Stimulated activated naive CD8-positive, alpha-beta T cell treated with anti-CD3 and anti-CD28 coated beads, Interleukin-15, Interleukin-2, amounts not matched to agents 100 ng/mL and 50 ng/mL, for 24 hours (primary cell): ENCODE data around the gene TENT5A.

Experiments
- H3K27ac Mint-ChIP-seq: one replicate; pipeline ENCODE4 v1.8.0; 2021; ENCODE audit warnings: mild to moderate bottlenecking, mixed read lengths
- H3K27me3 Mint-ChIP-seq: one replicate; pipeline ENCODE4 v1.8.0; 2021; ENCODE audit warnings: mixed read lengths
- H3K36me3 Mint-ChIP-seq: one replicate; pipeline ENCODE4 v1.8.0; 2021; ENCODE audit warnings: low read depth, mixed read lengths
- H3K4me1 Mint-ChIP-seq: one replicate; pipeline ENCODE4 v1.8.0; 2021; ENCODE audit warnings: low read depth, mixed read lengths
- H3K4me3 Mint-ChIP-seq: one replicate; pipeline ENCODE4 v1.8.0; 2021; ENCODE audit warnings: mild to moderate bottlenecking, mixed read lengths
- H3K9me3 Mint-ChIP-seq: one replicate; pipeline ENCODE4 v1.8.0; 2021; ENCODE audit warnings: mixed read lengths

The TENT5A gene

GRCh38 chr6:81722506-81723223 lies 29.8 kb downstream of the TENT5A start:
- Mint-ChIP-seq H3K27ac (no peak overlapping the region), H3K9me3 (no peaks in the 10 kb centered on the region), H3K27me3 (no peaks in the 10 kb centered on the region), H3K4me3 (no peak overlapping the region), H3K4me1 (peaks cover 4% of the 10 kb centered on the region), H3K36me3 (no peaks in the 10 kb centered on the region)

DNA sequence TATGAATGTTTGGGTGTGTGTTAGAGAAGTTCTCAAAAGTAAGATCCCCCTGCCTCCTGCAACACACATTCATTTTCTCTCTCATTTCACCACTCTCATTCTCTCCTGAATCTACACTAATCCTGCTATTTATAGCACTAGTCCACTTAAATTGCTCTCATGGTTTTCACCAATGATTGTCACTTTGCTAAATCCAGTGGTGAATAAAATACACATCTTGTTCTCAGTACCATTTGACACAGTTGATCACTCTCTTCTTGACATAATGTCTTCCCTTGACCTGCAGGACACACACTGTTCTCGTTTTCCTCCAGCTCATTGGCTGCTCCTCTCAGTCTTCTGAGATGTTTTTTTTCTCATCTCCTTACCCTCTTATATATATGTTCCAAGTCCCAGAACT lies 32.1 kb downstream of the TENT5A start:
- H3K36me3 Mint-ChIP-seq: no peaks in the 10 kb centered on the region
- peaks cover 4% of the 10 kb centered on the region for H3K4me1 Mint-ChIP-seq
- H3K27ac Mint-ChIP-seq: no peak overlapping the region
- H3K9me3 Mint-ChIP-seq: no peaks in the 10 kb centered on the region
- no peak overlapping the region for H3K4me3 Mint-ChIP-seq
- no peaks in the 10 kb centered on the region for H3K27me3 Mint-ChIP-seq

- Mint-ChIP-seq H3K4me1 (peaks cover 4% of the 10 kb centered on the region), H3K4me3 (no peak overlapping the region)
Observed at GRCh38 chr6:81718126-81718525, 34.4 kb downstream of the TENT5A start.

GRCh38 chr6:81714684-81715083 lies 37.8 kb downstream of the TENT5A start:
- H3K9me3 Mint-ChIP-seq: no peaks in the 10 kb centered on the region
- H3K4me3 Mint-ChIP-seq: no peak overlapping the region

More at GRCh38 chr6:81718126-81718525, 34.4 kb downstream of the TENT5A start:
- Mint-ChIP-seq H3K27ac (no peak overlapping the region), H3K36me3 (no peaks in the 10 kb centered on the region), H3K27me3 (no peaks in the 10 kb centered on the region), H3K9me3 (no peaks in the 10 kb centered on the region)

DNA sequence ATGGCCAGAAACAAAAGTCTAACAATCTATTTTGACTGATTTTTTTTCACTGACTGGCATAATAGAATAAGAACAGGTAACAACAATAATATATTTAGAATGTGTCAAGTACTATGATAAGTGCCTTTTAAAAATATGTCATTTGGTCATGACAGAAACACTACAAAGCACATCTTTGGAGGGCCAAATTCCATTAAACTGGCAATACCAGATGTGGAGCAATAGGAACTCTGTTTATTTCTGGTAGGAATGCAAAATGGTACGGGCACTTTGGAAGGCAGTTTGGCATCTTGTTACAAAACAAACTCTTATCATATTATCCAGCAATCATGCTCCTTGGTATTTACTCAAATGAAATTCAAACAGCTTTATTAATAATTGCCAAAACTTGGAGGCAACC lies 39.3 kb downstream of the TENT5A start:
- Mint-ChIP-seq H3K4me1 (no peaks in the 10 kb centered on the region), H3K27me3 (no peaks in the 10 kb centered on the region), H3K9me3 (no peaks in the 10 kb centered on the region), H3K36me3 (no peaks in the 10 kb centered on the region), H3K4me3 (no peak overlapping the region), H3K27ac (no peak overlapping the region)

More at GRCh38 chr6:81714684-81715083, 37.8 kb downstream of the TENT5A start:
- H3K27me3 Mint-ChIP-seq: no peaks in the 10 kb centered on the region
- peaks cover 4% of the 10 kb centered on the region for H3K4me1 Mint-ChIP-seq
- no peaks in the 10 kb centered on the region for H3K36me3 Mint-ChIP-seq
- no peak overlapping the region for H3K27ac Mint-ChIP-seq

- Mint-ChIP-seq H3K4me3 (no peak overlapping the region), H3K9me3 (peaks cover 2% of the 10 kb centered on the region), H3K27ac (no peak overlapping the region), H3K36me3 (no peaks in the 10 kb centered on the region), H3K4me1 (no peaks in the 10 kb centered on the region), H3K27me3 (peaks cover 4% of the 10 kb centered on the region)
Observed at GRCh38 chr6:81708113-81708699, 44.3 kb downstream of the TENT5A start.

DNA sequence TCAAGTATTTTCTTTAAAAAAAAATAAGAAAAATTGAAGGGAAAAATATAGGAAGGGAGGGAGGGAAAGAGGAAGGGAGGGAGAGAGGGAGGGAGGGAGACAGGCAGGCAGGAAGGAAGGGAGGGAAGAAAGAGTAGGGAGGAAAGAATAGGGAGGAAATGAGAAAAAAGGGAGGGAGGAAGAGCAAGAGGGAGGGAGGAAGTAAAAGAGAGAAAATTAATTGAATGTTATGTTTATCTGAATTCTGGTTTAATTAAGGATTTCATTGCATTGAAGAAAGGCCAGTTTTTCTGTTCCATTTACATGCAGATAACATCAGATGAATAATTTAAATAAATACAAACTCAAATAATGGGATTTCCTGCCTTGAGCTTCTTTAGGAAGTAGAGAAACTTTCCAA lies 47.8 kb downstream of the TENT5A start:
- H3K4me3 Mint-ChIP-seq: no peak overlapping the region
- H3K27ac Mint-ChIP-seq: no peak overlapping the region
- peaks cover 7% of the 10 kb centered on the region for H3K9me3 Mint-ChIP-seq
- no peaks in the 10 kb centered on the region for H3K4me1 Mint-ChIP-seq
- H3K36me3 Mint-ChIP-seq: no peaks in the 10 kb centered on the region
- peaks cover 4% of the 10 kb centered on the region for H3K27me3 Mint-ChIP-seq

DNA sequence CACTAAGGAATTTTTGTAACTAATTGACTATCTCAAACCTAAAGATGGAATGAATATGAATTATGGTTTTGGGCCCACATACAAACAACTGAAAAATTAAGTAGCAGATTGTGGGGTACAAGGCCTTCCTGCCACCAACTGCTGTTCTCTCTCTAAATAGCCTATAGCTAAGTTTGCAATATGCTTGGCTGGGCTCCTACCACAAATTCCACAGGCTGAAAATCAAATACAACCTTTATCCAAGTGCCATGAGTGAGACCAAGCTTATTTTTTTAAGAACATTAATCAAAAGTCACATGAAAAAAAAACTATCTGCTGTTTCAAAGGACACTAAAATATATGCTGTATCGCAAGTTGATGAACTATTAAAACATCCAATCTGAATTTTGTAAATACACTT lies 52.1 kb downstream of the TENT5A start:
- no peaks in the 10 kb centered on the region for H3K36me3 Mint-ChIP-seq
- H3K27ac Mint-ChIP-seq: no peak overlapping the region
- H3K9me3 Mint-ChIP-seq: peaks cover 7% of the 10 kb centered on the region
- H3K4me3 Mint-ChIP-seq: no peak overlapping the region
- H3K27me3 Mint-ChIP-seq: peaks cover 4% of the 10 kb centered on the region
- H3K4me1 Mint-ChIP-seq: no peaks in the 10 kb centered on the region

DNA sequence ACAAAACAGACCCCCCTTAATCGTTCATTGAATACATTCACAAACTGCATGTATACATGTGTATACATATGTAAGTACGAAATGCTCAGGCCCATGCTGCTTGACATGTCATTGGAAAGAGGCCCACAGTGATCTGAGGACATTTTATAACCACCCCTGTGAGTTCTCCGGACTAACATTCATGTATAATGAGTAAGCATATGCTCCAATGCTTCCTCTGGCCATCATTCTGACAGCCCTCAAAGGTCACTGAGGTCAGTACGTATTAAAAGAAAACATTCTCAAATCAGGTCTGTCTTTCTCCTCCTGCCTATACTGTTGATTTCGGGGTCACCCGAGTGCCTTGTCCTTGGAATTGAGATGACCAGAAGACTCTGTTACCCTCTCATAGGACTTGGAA lies 54.9 kb downstream of the TENT5A start:
- Mint-ChIP-seq H3K27me3 (no peaks in the 10 kb centered on the region), H3K4me3 (no peak overlapping the region), H3K36me3 (no peaks in the 10 kb centered on the region), H3K4me1 (no peaks in the 10 kb centered on the region), H3K9me3 (no peaks in the 10 kb centered on the region), H3K27ac (no peak overlapping the region)

DNA sequence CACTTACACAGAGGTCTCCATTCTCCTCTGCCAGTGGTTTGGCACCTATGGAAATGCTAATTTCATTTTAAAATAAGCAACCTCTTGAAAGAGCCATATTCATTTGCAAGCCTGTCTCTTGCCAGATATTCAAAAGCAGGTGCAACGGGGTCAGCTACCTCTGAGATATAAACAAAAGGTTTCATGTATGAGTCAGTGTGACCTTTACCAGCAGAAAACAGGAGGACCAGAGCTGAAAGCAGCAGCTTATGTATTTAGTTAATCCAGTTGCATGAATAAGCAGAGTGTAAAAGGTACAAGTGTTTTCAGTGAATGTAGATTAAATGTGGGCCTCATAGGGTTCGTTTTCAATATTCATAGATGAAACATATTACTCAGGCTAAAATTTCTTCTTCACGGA lies 56.0 kb downstream of the TENT5A start:
- no peaks in the 10 kb centered on the region for H3K27me3 Mint-ChIP-seq
- H3K27ac Mint-ChIP-seq: no peak overlapping the region
- H3K4me1 Mint-ChIP-seq: no peaks in the 10 kb centered on the region
- no peaks in the 10 kb centered on the region for H3K36me3 Mint-ChIP-seq
- H3K4me3 Mint-ChIP-seq: no peak overlapping the region
- no peaks in the 10 kb centered on the region for H3K9me3 Mint-ChIP-seq
